GM21786 (cell line): Measurements from ENCODE around the gene TRAF2.
A peak's percentile ranks its signal among the peaks of the same experiment; 100 is the strongest.
"Not testable (repeated sequence)": the region's sequence is repeated elsewhere in the genome, so short reads cannot be mapped to it uniquely, and the experiment has no call there.

ENCODE experiments used
- ATAC-seq: cut with Tn5 transposase; IDR thresholded peaks from one replicate; pipeline ENCODE4 v1.9.1; 2021; ENCODE audit not compliant: unreplicated experiment

Gene TRAF2

DNA sequence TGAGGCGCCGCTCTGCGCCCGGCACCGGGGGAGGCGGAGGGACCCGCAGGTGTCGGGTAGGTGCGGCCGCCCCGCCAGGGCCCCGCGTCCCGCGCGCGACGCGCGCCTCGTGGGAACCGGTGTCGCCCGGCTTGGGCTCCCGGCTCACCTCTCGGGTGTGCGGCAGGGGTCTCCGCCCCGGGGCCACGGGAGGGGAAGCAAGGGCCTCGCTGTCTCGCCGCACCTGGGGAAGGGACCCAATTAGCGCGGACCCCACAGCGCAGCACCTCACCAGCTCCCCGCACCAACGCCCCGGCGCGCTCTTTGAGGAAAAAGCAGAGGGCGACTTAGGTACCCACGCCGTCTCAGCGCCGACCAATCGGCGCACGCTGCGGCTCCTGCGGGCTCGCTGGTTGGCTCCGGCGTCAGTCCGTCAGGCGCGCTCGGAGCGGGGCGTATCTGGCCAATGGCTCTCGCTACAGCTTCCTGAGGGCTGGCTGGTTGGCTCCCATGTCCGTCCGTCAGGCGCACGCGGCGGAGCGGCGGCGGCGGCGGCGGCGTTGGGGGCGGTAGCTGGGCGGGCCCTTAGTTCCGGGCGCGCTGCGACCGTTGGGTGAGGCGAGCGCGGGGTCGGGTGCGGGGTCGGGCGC lies at the start of gene TRAF2:
Gene TRAF2 (plus strand): TSS at position 567 of the 629 bp plus-strand sequence. CDS start 12,225 bp downstream, outside the sequence.
- peak; percentile 77 for ATAC-seq

- no peak for ATAC-seq
Measured at GRCh38 chr9:136837146-136837855, 49.0 kb upstream of the TRAF2 start.

DNA sequence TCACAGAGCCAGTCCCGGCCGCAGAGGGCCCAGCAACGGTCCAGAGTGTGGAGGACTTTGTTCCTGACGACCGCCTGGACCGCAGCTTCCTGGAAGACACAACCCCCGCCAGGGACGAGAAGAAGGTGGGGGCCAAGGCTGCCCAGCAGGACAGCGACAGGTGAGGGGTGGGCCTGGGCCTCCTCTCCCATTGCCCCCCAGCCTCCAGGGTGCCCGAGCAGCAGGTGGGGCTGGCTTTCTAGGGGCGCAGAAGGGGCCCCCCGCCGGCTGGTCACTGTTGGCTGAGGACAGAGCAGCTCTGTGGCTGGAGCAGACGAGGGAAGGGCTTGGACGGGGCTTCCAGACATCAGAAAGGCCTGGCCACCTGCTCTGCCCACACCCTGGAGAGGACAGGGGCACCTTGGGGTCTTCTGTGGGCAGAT lies 48.4 kb upstream of the TRAF2 start:
- not testable (repeated sequence) for ATAC-seq

- no peak for ATAC-seq
Measured at GRCh38 chr9:136838314-136839228, 47.7 kb upstream of the TRAF2 start.

- ATAC-seq, result no peak
Measured at GRCh38 chr9:136839229-136840139, 46.8 kb upstream of the TRAF2 start.

DNA sequence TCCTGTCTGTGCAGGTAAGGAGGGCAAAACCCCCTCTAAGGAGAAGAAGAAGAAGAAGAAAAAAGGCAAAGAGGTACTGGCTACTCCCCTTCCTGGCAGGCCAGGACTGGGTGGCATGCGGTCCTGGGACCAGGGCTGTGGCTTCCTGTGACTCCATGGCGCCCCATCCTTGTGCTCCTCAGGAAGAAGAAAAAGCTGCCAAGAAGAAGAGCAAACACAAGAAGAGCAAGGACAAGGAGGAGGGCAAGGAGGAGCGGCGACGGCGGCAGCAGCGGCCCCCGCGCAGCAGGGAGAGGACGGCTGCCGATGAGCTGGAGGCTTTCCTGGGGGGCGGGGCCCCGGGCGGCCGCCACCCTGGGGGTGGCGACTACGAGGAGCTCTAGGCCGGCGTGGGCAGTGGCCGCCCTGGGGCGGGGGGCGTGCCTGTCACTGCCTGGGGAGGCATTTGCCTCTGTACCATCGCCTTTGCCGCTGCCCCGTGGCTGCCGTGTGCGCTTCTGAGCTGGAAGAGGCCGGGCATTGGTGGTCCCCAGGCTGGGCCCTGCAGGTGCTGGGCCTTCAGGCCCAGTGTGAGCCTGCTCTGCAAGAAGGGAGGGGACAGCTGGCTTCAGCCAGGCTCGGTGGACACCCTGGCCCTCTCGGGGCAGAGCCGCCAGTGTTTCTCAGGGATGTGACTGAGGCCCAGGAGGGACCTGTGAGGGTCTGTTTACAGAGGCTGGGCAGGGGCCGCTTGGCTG lies 46.0 kb upstream of the TRAF2 start:
- no peak for ATAC-seq

DNA sequence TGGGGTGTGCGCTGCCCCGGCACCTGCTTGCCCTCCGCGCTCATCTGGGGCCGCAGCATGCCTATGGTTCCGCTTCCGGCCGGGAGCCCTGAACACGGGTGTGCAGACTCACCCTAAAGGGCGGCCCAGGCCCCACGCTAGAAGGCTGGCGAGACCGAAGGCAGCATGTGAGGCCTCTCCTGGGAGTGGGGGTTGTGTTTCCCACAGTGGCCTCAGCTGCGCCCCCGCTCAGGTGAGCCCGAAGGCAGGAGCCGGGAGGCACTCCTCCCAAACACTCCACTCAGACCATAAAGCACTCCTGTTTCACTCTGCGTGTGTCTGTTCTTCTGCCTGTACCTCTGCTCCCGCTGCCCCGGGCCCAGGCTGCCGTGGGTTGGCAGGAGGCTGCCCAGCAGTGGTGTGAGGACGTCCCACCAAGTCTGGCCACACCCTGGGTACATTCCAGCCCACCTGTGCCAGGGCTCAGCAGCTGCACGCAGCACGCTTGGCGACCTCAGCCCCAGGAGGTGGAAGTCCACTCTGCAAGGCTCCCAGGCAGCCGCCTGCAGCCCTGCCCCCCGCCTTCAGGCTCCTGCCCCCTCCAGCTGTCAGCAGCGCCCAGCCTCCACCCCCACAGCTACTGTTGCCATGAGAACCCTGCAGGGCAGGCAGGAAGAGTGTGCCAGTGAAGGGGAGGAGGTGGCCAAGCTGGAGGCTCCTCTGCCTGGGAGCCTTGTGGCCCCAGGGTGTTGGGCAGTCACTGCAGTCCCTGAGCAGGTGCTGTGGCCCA lies 45.3 kb upstream of the TRAF2 start:
- no peak for ATAC-seq

- not testable (repeated sequence) for ATAC-seq
Measured at GRCh38 chr9:136841646-136842379, 44.5 kb upstream of the TRAF2 start.

GRCh38 chr9:136842380-136842948 lies 43.9 kb upstream of the TRAF2 start, which contains the start of gene AJM1:
TSS of gene AJM1 (plus strand) at chr9:136842478. CDS start at chr9:136844415, 1,937 bp downstream.
- peak; percentile 69 for ATAC-seq

- ATAC-seq, result not testable (repeated sequence)
Measured at GRCh38 chr9:136843159-136843800, 43.0 kb upstream of the TRAF2 start.

GRCh38 chr9:136843801-136844740 lies 42.2 kb upstream of the TRAF2 start:
- ATAC-seq, result not testable (repeated sequence)

GRCh38 chr9:136844761-136845464 lies 41.4 kb upstream of the TRAF2 start:
- no peak for ATAC-seq

DNA sequence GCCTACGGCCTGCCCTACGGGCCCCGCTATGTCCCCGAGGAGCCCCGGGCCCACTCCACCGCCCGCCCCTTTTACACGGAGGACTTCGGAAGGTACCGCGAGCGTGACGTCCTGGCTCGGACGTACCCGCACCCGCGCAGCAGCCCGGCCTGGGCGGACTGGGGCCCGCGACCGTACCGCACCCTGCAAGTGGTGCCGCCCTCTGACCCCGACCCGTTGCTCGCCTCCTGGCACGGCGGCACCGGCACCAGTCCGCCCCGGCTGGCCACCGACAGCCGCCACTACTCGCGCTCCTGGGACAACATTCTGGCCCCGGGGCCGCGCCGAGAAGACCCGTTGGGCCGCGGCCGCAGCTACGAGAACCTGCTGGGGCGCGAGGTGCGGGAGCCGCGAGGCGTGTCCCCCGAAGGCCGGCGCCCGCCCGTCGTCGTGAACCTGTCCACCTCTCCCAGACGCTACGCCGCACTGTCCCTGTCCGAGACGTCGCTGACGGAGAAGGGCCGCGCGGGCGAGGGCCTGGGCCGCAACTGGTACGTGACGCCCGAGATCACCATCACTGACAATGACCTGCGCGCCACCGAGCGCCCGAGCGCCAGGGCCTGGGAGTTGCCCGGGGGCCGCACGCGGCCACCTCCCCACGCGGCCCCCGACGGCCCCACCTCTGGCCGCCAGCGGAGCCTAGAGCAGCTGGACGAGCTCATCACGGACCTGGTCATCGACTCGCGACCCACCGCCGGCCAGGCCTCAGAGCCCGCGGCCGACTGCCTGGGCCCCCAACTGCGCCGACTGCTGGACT lies 40.7 kb upstream of the TRAF2 start:
- ATAC-seq, result no peak

DNA sequence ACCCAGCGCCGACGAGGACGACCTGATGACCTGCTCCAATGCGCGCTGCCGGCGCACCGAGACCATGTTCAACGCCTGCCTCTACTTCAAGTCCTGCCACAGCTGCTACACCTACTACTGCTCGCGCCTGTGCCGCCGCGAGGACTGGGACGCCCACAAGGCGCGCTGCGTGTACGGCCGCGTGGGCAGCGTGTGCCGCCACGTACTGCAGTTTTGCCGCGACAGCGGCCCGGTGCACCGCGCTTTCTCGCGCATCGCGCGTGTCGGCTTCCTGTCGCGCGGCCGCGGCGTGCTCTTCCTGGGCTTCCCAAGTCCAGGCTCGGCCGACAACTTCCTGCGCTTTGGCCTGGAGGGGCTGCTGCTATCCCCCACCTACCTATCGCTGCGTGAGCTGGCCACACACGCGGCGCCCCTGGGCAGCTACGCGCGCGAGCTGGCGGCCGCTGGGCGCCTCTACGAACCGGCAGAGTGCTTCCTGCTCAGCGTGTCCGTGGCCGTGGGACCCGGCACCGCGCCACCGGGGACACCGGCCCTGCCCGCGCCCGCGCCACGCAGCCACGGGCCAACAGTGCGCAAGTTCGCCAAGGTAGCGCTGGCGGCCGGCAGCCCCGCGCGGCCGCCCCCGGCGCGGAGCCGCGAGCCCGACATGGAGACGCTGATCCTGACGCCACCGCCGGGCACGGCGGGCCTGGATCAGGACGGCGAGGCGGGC lies 39.8 kb upstream of the TRAF2 start:
- no peak for ATAC-seq
